ENCODE data around the gene TNNC2.
A peak's percentile ranks its signal among the peaks of the same experiment; 100 is the strongest.

Gene TNNC2

GRCh38 chr20:45822857-45823256 lies 4.3 kb downstream of the TNNC2 start:
- Histone ChIP-seq H3K79me1 (ENCODE audit: low read length) (no peaks in the 10 kb centered on the region), H3K27me3 (ENCODE audit: insufficient read depth, low read length, poor library complexity) (no peaks in the 10 kb centered on the region), H3K27ac (ENCODE audit: low read depth, low read length) (no peak overlapping the region), H3K23ac (ENCODE audit: low read length) (no peak overlapping the region), H2BK15ac (replicated peaks; ENCODE audit: low read depth) (no peak overlapping the region), H3K4me1 (ENCODE audit: control insufficient read depth, low read depth, low read length) (peaks cover 2% of the 10 kb centered on the region), H3K9ac (ENCODE audit: low read length) (no peak overlapping the region), H4K5ac (ENCODE audit: low read length) (no peak overlapping the region), H3K4me3 (ENCODE audit: low read length) (no peak overlapping the region), H3K4me2 (ENCODE audit: low read length) (no peak overlapping the region), H2BK120ac (ENCODE audit: low read depth, low read length) (no peak overlapping the region), H2AK5ac (ENCODE audit: low read length) (no peak overlapping the region), H4K8ac (ENCODE audit: low read depth, low read length) (no peak overlapping the region), H3K4ac (ENCODE audit: low read depth, low read length) (no peak overlapping the region), H3K18ac (ENCODE audit: low read length) (no peak overlapping the region), H2BK5ac (ENCODE audit: low read length) (no peak overlapping the region), H3K36me3 (ENCODE audit: control insufficient read depth, insufficient read depth, low read length) (no peaks in the 10 kb centered on the region), H3K79me2 (ENCODE audit: control insufficient read depth, insufficient read depth, low read length) (no peaks in the 10 kb centered on the region), H3K56ac (ENCODE audit: low read length) (no peak overlapping the region)
- DNase-seq, result no peak
- no CpG with 5 or more reads among the region's 24 CpGs for WGBS (ENCODE audit: extremely low coverage, insufficient coverage, low lambda C conversion rate)

DNA sequence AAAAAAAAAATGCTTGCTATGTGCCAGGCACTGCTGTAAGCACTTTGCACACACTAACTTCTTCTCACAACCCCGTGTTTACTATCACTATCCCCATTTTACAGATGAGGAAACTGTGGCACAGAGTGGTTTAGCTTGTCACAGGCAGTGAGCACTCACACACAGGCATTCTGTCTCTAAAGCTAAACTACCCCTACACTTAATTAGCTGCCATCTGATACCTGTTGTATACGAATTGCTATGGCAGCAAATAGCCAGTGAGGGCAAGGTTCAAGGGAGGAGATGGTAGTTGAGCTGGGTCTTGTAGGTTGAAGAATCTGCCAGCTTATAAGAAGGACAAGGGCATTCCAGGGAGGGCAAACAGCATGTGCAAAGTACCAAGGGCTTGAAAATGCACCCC lies 5.2 kb downstream of the TNNC2 start:
- Histone ChIP-seq H3K27me3 (ENCODE audit: insufficient read depth, low read length, poor library complexity) (no peaks in the 10 kb centered on the region), H3K79me1 (ENCODE audit: low read length) (no peaks in the 10 kb centered on the region), H3K23ac (ENCODE audit: low read length) (no peak overlapping the region), H3K79me2 (ENCODE audit: control insufficient read depth, insufficient read depth, low read length) (no peaks in the 10 kb centered on the region), H3K18ac (ENCODE audit: low read length) (no peak overlapping the region), H3K27ac (ENCODE audit: low read depth, low read length) (no peak overlapping the region), H4K5ac (ENCODE audit: low read length) (no peak overlapping the region), H4K8ac (ENCODE audit: low read depth, low read length) (no peak overlapping the region), H3K4me1 (ENCODE audit: control insufficient read depth, low read depth, low read length) (peaks cover 2% of the 10 kb centered on the region), H2AK5ac (ENCODE audit: low read length) (no peak overlapping the region), H2BK120ac (ENCODE audit: low read depth, low read length) (no peak overlapping the region), H3K4ac (ENCODE audit: low read depth, low read length) (no peak overlapping the region), H3K4me2 (ENCODE audit: low read length) (no peak overlapping the region), H3K9ac (ENCODE audit: low read length) (no peak overlapping the region), H2BK15ac (replicated peaks; ENCODE audit: low read depth) (no peak overlapping the region), H3K36me3 (ENCODE audit: control insufficient read depth, insufficient read depth, low read length) (no peaks in the 10 kb centered on the region), H2BK5ac (ENCODE audit: low read length) (no peak overlapping the region), H3K56ac (ENCODE audit: low read length) (no peak overlapping the region), H3K4me3 (ENCODE audit: low read length) (no peak overlapping the region)
- WGBS (ENCODE audit: extremely low coverage, insufficient coverage, low lambda C conversion rate), result no CpG with 5 or more reads among the region's 2 CpGs
- no peak for DNase-seq

- Histone ChIP-seq H2AK5ac (ENCODE audit: low read length) (no peak overlapping the region), H3K4ac (ENCODE audit: low read depth, low read length) (no peak overlapping the region), H4K5ac (ENCODE audit: low read length) (no peak overlapping the region), H3K56ac (ENCODE audit: low read length) (no peak overlapping the region), H2BK15ac (replicated peaks; ENCODE audit: low read depth) (no peak overlapping the region), H3K18ac (ENCODE audit: low read length) (no peak overlapping the region), H3K9ac (ENCODE audit: low read length) (no peak overlapping the region), H4K8ac (ENCODE audit: low read depth, low read length) (no peak overlapping the region), H3K79me1 (ENCODE audit: low read length) (peaks cover 7% of the 10 kb centered on the region), H3K4me1 (ENCODE audit: control insufficient read depth, low read depth, low read length) (peaks cover 5% of the 10 kb centered on the region), H3K23ac (ENCODE audit: low read length) (no peak overlapping the region), H3K27me3 (ENCODE audit: insufficient read depth, low read length, poor library complexity) (no peaks in the 10 kb centered on the region), H3K36me3 (ENCODE audit: control insufficient read depth, insufficient read depth, low read length) (peaks cover 11% of the 10 kb centered on the region), H2BK5ac (ENCODE audit: low read length) (no peak overlapping the region), H3K4me2 (ENCODE audit: low read length) (no peak overlapping the region), H3K79me2 (ENCODE audit: control insufficient read depth, insufficient read depth, low read length) (peaks cover 5% of the 10 kb centered on the region), H3K4me3 (ENCODE audit: low read length) (no peak overlapping the region), H3K27ac (ENCODE audit: low read depth, low read length) (no peak overlapping the region), H2BK120ac (ENCODE audit: low read depth, low read length) (no peak overlapping the region)
- no CpG with 5 or more reads among the region's 4 CpGs for WGBS (ENCODE audit: extremely low coverage, insufficient coverage, low lambda C conversion rate)
- peak; percentile 76 for DNase-seq
These were observed 7.6 kb downstream of the TNNC2 start for GRCh38 chr20:45819466-45819865.

GRCh38 chr20:45818239-45818638 lies 8.9 kb downstream of the TNNC2 start:
- H3K9ac ChIP-seq (ENCODE audit: low read length), result no peak overlapping the region
- H3K4me3 ChIP-seq (ENCODE audit: low read length), result no peak overlapping the region
- H3K27ac ChIP-seq (ENCODE audit: low read depth, low read length), result peak overlapping the region; percentile 13

DNA sequence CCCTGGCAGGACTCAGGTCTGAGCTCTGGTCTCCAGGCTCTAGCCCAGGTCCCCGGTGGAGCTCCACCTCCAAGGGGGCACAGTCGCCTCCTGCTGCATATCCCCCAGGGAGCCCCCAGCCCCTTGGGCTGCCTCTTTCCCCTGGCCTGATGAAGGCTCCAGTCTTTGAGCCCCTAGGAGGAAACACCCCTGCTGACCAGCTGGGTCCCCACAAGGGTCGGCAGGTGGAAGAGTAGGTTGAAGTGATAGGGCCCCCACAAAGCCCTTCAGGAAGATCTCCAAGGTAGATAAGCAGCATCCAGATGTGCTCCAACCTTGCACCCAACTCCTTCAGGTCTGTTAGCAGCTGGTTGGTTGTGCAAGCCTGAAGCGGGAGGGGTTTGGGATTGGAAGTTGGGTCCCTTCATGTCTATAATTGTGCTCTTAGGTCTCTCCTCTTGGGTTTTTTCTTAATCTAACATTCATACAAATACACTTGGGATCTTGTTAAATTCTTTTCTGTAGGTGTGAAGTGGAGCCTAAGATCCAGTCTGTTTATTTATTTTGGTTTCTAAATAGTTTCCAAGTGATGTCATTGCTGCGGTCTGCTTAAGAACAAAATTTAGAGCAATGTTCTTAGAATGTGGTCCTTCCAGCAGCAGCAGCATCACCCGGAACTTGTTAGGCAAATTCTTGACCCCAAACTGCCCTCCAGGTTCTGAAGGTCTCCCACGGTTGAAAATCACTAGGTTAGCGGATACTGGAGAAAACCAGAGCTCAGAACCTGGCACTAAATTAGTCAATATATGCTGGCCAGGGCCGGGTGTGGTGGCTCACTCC lies 9.5 kb downstream of the TNNC2 start:
- no peak overlapping the region for H2BK15ac ChIP-seq (replicated peaks; ENCODE audit: low read depth)
- H3K79me2 ChIP-seq (ENCODE audit: control insufficient read depth, insufficient read depth, low read length), result peaks cover 22% of the 10 kb centered on the region
- peaks cover 12% of the 10 kb centered on the region for H3K79me1 ChIP-seq (ENCODE audit: low read length)
- DNase-seq, result peak; percentile 91
- no peaks in the 10 kb centered on the region for H3K27me3 ChIP-seq (ENCODE audit: insufficient read depth, low read length, poor library complexity)
- no peak overlapping the region for H2AK5ac ChIP-seq (ENCODE audit: low read length)
- no peak overlapping the region for H3K23ac ChIP-seq (ENCODE audit: low read length)
- no peak overlapping the region for H2BK5ac ChIP-seq (ENCODE audit: low read length)
- no peak overlapping the region for H3K4me2 ChIP-seq (ENCODE audit: low read length)
- peaks cover 5% of the 10 kb centered on the region for H3K4me1 ChIP-seq (ENCODE audit: control insufficient read depth, low read depth, low read length)
- H4K8ac ChIP-seq (ENCODE audit: low read depth, low read length), result no peak overlapping the region
- no peak overlapping the region for H3K4ac ChIP-seq (ENCODE audit: low read depth, low read length)
- peaks cover 12% of the 10 kb centered on the region for H3K36me3 ChIP-seq (ENCODE audit: control insufficient read depth, insufficient read depth, low read length)
- WGBS (ENCODE audit: extremely low coverage, insufficient coverage, low lambda C conversion rate), result no CpG with 5 or more reads among the region's 9 CpGs
- H2BK120ac ChIP-seq (ENCODE audit: low read depth, low read length), result no peak overlapping the region
- H3K4me3 ChIP-seq (ENCODE audit: low read length), result no peak overlapping the region
- no peak overlapping the region for H3K18ac ChIP-seq (ENCODE audit: low read length)
- peak overlapping the region; percentile 20 for H3K27ac ChIP-seq (ENCODE audit: low read depth, low read length)
- no peak overlapping the region for H3K56ac ChIP-seq (ENCODE audit: low read length)
- no peak overlapping the region for H3K9ac ChIP-seq (ENCODE audit: low read length)
- H4K5ac ChIP-seq (ENCODE audit: low read length), result no peak overlapping the region

More at GRCh38 chr20:45818239-45818638, 8.9 kb downstream of the TNNC2 start:
- Histone ChIP-seq H3K79me2 (ENCODE audit: control insufficient read depth, insufficient read depth, low read length) (peaks cover 16% of the 10 kb centered on the region), H3K4me2 (ENCODE audit: low read length) (no peak overlapping the region), H3K4me1 (ENCODE audit: control insufficient read depth, low read depth, low read length) (peaks cover 5% of the 10 kb centered on the region), H2BK120ac (ENCODE audit: low read depth, low read length) (no peak overlapping the region), H3K56ac (ENCODE audit: low read length) (peak overlapping the region; percentile 34), H3K23ac (ENCODE audit: low read length) (no peak overlapping the region), H3K27me3 (ENCODE audit: insufficient read depth, low read length, poor library complexity) (no peaks in the 10 kb centered on the region), H3K4ac (ENCODE audit: low read depth, low read length) (no peak overlapping the region), H4K5ac (ENCODE audit: low read length) (no peak overlapping the region), H3K18ac (ENCODE audit: low read length) (no peak overlapping the region), H3K36me3 (ENCODE audit: control insufficient read depth, insufficient read depth, low read length) (peaks cover 12% of the 10 kb centered on the region), H2AK5ac (ENCODE audit: low read length) (no peak overlapping the region), H2BK5ac (ENCODE audit: low read length) (no peak overlapping the region), H2BK15ac (replicated peaks; ENCODE audit: low read depth) (no peak overlapping the region), H4K8ac (ENCODE audit: low read depth, low read length) (no peak overlapping the region), H3K79me1 (ENCODE audit: low read length) (peaks cover 9% of the 10 kb centered on the region)
- no CpG with 5 or more reads among the region's 3 CpGs for WGBS (ENCODE audit: extremely low coverage, insufficient coverage, low lambda C conversion rate)
- peak; percentile 45 for DNase-seq

DNA sequence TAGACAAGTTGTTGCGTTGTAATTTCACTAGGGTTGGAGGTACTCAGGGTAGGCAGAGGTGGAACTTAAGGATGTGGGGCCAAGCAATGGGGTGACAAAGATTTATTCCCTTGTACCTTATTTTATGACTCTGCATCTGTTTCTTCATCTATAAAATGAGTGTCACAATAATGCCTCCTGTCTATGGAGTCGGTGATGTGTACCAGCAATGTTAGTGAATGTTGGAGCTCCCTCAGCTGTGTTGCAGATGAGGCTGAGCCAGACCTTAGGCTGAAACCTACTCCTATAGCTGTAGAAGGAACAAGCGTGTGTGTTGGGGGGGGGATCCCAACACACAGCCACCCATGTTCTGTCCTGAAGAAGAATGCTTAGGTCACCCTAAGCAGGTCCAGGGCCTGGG lies 10.2 kb downstream of the TNNC2 start:
- WGBS (ENCODE audit: extremely low coverage, insufficient coverage, low lambda C conversion rate), result no CpG with 5 or more reads among the region's 3 CpGs
- H3K79me1 ChIP-seq (ENCODE audit: low read length), result peaks cover 12% of the 10 kb centered on the region
- H3K27ac ChIP-seq (ENCODE audit: low read depth, low read length), result peak overlapping the region; percentile 20
- peaks cover 12% of the 10 kb centered on the region for H3K36me3 ChIP-seq (ENCODE audit: control insufficient read depth, insufficient read depth, low read length)
- H3K56ac ChIP-seq (ENCODE audit: low read length), result peak overlapping the region; percentile 30
- H2BK5ac ChIP-seq (ENCODE audit: low read length), result no peak overlapping the region
- H3K27me3 ChIP-seq (ENCODE audit: insufficient read depth, low read length, poor library complexity), result no peaks in the 10 kb centered on the region
- H3K79me2 ChIP-seq (ENCODE audit: control insufficient read depth, insufficient read depth, low read length), result peaks cover 23% of the 10 kb centered on the region
- no peak overlapping the region for H3K4me3 ChIP-seq (ENCODE audit: low read length)
- H3K4ac ChIP-seq (ENCODE audit: low read depth, low read length), result no peak overlapping the region
- H2AK5ac ChIP-seq (ENCODE audit: low read length), result no peak overlapping the region
- no peak overlapping the region for H4K8ac ChIP-seq (ENCODE audit: low read depth, low read length)
- no peak overlapping the region for H3K4me2 ChIP-seq (ENCODE audit: low read length)
- no peak overlapping the region for H3K23ac ChIP-seq (ENCODE audit: low read length)
- H2BK15ac ChIP-seq (replicated peaks; ENCODE audit: low read depth), result no peak overlapping the region
- H3K4me1 ChIP-seq (ENCODE audit: control insufficient read depth, low read depth, low read length), result peaks cover 5% of the 10 kb centered on the region
- DNase-seq, result no peak
- H4K5ac ChIP-seq (ENCODE audit: low read length), result no peak overlapping the region
- no peak overlapping the region for H3K18ac ChIP-seq (ENCODE audit: low read length)
- H2BK120ac ChIP-seq (ENCODE audit: low read depth, low read length), result no peak overlapping the region
- H3K9ac ChIP-seq (ENCODE audit: low read length), result no peak overlapping the region
